Measurements from ENCODE around the gene BCAR3.

GRCh38 chr1:93717640-93718039 lies 36.0 kb upstream of the BCAR3 start:
- no peak for TF ChIP-seq POLR2A (IDR thresholded peaks at IDR 0.05)
- TF ChIP-seq CTCF (IDR thresholded peaks at IDR 0.05) = no peak
